Measurements from ENCODE around the gene PABPN1L. TPM values are rescaled to one million over a fixed set of nuclear protein-coding genes. Genes with fewer than 3 reads are reported as not detected.

PABPN1L gene
- total and polyA plus RNA-seq, 2 of the 13 experiments (the other 11 are each of a cell fraction or from before 2014, with no cell fraction given), result not detected

DNA sequence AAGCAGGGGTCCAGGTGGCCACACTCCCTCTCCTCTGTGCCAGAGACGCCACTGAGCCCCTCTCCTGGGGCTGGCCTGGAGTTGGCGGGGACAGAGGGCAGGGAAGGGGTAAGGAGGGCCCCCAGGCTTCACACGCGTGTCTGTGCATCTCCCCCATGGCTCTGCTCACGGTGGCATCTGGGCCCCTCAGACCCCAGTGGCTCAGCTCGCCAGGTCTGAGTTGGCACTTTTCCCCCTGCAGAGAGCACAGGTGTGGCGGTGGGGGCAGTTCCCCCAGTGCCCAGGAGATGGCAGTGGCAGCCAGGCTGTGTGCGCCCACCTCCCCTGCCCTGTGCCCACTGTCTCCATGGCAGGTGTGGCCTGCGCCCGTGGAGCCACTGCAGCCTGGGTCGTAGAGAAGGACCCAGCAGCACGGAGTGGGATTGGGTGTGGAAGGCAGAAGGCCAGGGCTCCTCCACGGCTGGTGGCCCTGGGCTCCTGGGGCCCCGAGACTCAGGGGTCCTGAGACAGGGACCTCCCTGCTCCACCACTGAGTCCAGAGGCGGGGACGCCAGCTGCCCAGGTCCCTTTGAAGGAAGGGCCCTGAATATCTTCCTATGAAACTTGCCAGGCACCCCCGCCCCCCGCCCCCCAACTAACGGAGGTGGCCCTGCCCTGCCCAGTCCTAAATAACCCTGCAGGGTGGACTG lies 50.4 kb downstream of the PABPN1L start (continued):
- no peak for TF ChIP-seq ARID2 (CRISPR knock-in tag; IDR thresholded peaks at IDR 0.05; ENCODE audit: borderline replicate concordance)
- no peak for TF ChIP-seq ZNF841 (CRISPR knock-in tag; IDR thresholded peaks at IDR 0.05; ENCODE audit: borderline replicate concordance)
- no peak for TF ChIP-seq ZNF331 (CRISPR knock-in tag; IDR thresholded peaks at IDR 0.05)
- TF ChIP-seq FOXK2 (IDR thresholded peaks at IDR 0.05), result no peak
- peak; percentile 70; the same call in 1 of the 2 replicates for TF ChIP-seq AHR (CRISPR knock-in tag; IDR thresholded peaks at IDR 0.05)
- no peak for TF ChIP-seq FOXP1 (IDR thresholded peaks at IDR 0.05)
- TF ChIP-seq FOXP1 (CRISPR knock-in tag; IDR thresholded peaks at IDR 0.05), result no peak
- no peak for TF ChIP-seq SNRNP70 (IDR thresholded peaks at IDR 0.05; ENCODE audit: low read depth, low read length)
- TF ChIP-seq, protein P1, sequence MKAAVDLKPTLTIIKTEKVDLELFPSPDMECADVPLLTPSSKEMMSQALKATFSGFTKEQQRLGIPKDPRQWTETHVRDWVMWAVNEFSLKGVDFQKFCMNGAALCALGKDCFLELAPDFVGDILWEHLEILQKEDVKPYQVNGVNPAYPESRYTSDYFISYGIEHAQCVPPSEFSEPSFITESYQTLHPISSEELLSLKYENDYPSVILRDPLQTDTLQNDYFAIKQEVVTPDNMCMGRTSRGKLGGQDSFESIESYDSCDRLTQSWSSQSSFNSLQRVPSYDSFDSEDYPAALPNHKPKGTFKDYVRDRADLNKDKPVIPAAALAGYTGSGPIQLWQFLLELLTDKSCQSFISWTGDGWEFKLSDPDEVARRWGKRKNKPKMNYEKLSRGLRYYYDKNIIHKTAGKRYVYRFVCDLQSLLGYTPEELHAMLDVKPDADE (CRISPR knock-in tag; IDR thresholded peaks at IDR 0.05), result no peak
- no peak for TF ChIP-seq SOX5 (CRISPR knock-in tag; IDR thresholded peaks at IDR 0.05; ENCODE audit: borderline replicate concordance)
- TF ChIP-seq ZBTB7A (CRISPR knock-in tag; IDR thresholded peaks at IDR 0.05), result 0 out of 2 replicates have a peak, but pooled peaks have one; percentile 27
- TF ChIP-seq ZNF317 (CRISPR knock-in tag; IDR thresholded peaks at IDR 0.05), result no peak
- TF ChIP-seq, protein P2, sequence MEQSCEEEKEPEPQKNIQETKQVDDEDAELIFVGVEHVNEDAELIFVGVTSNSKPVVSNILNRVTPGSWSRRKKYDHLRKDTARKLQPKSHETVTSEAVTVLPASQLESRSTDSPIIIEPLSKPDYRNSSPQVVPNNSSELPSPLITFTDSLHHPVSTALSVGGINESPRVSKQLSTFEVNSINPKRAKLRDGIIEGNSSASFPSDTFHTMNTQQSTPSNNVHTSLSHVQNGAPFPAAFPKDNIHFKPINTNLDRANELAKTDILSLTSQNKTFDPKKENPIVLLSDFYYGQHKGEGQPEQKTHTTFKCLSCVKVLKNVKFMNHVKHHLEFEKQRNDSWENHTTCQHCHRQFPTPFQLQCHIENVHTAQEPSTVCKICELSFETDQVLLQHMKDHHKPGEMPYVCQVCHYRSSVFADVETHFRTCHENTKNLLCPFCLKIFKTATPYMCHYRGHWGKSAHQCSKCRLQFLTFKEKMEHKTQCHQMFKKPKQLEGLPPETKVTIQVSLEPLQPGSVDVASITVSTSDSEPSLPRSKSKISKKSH (CRISPR knock-in tag; IDR thresholded peaks at IDR 0.05; ENCODE audit: borderline replicate concordance), result peak; percentile 76
- TF ChIP-seq POLR2AphosphoS2 (IDR thresholded peaks at IDR 0.05; ENCODE audit: low read depth, low read length), result no peak
- TF ChIP-seq, protein P3, sequence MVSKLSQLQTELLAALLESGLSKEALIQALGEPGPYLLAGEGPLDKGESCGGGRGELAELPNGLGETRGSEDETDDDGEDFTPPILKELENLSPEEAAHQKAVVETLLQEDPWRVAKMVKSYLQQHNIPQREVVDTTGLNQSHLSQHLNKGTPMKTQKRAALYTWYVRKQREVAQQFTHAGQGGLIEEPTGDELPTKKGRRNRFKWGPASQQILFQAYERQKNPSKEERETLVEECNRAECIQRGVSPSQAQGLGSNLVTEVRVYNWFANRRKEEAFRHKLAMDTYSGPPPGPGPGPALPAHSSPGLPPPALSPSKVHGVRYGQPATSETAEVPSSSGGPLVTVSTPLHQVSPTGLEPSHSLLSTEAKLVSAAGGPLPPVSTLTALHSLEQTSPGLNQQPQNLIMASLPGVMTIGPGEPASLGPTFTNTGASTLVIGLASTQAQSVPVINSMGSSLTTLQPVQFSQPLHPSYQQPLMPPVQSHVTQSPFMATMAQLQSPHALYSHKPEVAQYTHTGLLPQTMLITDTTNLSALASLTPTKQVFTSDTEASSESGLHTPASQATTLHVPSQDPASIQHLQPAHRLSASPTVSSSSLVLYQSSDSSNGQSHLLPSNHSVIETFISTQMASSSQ (IDR thresholded peaks at IDR 0.05; ENCODE audit: low read depth), result no peak
- TF ChIP-seq, protein P3 (CRISPR knock-in tag; IDR thresholded peaks at IDR 0.05; ENCODE audit: borderline replicate concordance), result no peak
- no peak; the same call in 1 of the 2 replicates for TF ChIP-seq HOXA3 (CRISPR knock-in tag; IDR thresholded peaks at IDR 0.05)
- TF ChIP-seq DPF2 (CRISPR knock-in tag; IDR thresholded peaks at IDR 0.05; ENCODE audit: borderline replicate concordance, low read depth), result no peak
- TF ChIP-seq TBL1XR1 (IDR thresholded peaks at IDR 0.05; ENCODE audit: borderline replicate concordance, low read length, partially characterized antibody), result no peak
- TF ChIP-seq HCFC1 (IDR thresholded peaks at IDR 0.05; ENCODE audit: low read depth, low read length), result no peak
- TF ChIP-seq, protein P4, sequence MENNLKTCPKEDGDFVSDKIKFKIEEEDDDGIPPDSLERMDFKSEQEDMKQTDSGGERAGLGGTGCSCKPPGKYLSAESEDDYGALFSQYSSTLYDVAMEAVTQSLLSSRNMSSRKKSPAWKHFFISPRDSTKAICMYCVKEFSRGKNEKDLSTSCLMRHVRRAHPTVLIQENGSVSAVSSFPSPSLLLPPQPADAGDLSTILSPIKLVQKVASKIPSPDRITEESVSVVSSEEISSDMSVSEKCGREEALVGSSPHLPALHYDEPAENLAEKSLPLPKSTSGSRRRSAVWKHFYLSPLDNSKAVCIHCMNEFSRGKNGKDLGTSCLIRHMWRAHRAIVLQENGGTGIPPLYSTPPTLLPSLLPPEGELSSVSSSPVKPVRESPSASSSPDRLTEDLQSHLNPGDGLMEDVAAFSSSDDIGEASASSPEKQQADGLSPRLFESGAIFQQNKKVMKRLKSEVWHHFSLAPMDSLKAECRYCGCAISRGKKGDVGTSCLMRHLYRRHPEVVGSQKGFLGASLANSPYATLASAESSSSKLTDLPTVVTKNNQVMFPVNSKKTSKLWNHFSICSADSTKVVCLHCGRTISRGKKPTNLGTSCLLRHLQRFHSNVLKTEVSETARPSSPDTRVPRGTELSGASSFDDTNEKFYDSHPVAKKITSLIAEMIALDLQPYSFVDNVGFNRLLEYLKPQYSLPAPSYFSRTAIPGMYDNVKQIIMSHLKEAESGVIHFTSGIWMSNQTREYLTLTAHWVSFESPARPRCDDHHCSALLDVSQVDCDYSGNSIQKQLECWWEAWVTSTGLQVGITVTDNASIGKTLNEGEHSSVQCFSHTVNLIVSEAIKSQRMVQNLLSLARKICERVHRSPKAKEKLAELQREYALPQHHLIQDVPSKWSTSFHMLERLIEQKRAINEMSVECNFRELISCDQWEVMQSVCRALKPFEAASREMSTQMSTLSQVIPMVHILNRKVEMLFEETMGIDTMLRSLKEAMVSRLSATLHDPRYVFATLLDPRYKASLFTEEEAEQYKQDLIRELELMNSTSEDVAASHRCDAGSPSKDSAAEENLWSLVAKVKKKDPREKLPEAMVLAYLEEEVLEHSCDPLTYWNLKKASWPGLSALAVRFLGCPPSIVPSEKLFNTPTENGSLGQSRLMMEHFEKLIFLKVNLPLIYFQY (CRISPR knock-in tag; IDR thresholded peaks at IDR 0.05; ENCODE audit: borderline replicate concordance), result no peak

Measured in HepG2 (cell line).